ENCODE data around the gene PARP16. TPM values are rescaled to one million over a fixed set of nuclear protein-coding genes. Genes with fewer than 3 reads are reported as not detected.

The PARP16 gene
- total RNA-seq, 3 donors from 2014 or later = 10.5 to 14.1 (median 10.9) TPM

GRCh38 chr15:65327651-65328393, 41.1 kb upstream of the PARP16 start:
- Mint-ChIP-seq H3K4me1 (ENCODE audit: low read depth) (no peaks in the 10 kb centered on the region), H3K9me3 (no peaks in the 10 kb centered on the region), H3K36me3 (ENCODE audit: insufficient read depth) (no peaks in the 10 kb centered on the region), H3K4me3 (no peak overlapping the region), H3K27me3 (ENCODE audit: low read depth) (peaks cover 3% of the 10 kb centered on the region)
- DNase-seq (no peak), ATAC-seq (no peak)

GRCh38 chr15:65326818-65327217, 40.1 kb upstream of the PARP16 start:
- no peaks in the 10 kb centered on the region for H3K4me1 Mint-ChIP-seq (ENCODE audit: low read depth)
- ATAC-seq = no peak
- no peaks in the 10 kb centered on the region for H3K9me3 Mint-ChIP-seq
- no peak overlapping the region for H3K4me3 Mint-ChIP-seq
- DNase-seq = no peak
- H3K36me3 Mint-ChIP-seq (ENCODE audit: insufficient read depth) = no peaks in the 10 kb centered on the region
- peaks cover 2% of the 10 kb centered on the region for H3K27me3 Mint-ChIP-seq (ENCODE audit: low read depth)

GRCh38 chr15:65326117-65326526, 39.4 kb upstream of the PARP16 start:
- no peaks in the 10 kb centered on the region for H3K36me3 Mint-ChIP-seq (ENCODE audit: insufficient read depth)
- ATAC-seq (no peak), DNase-seq (no peak)
- no peak overlapping the region for H3K4me3 Mint-ChIP-seq
- H3K4me1 Mint-ChIP-seq (ENCODE audit: low read depth) = no peaks in the 10 kb centered on the region
- peaks cover 2% of the 10 kb centered on the region for H3K27me3 Mint-ChIP-seq (ENCODE audit: low read depth)
- H3K9me3 Mint-ChIP-seq = no peaks in the 10 kb centered on the region

GRCh38 chr15:65323071-65323511, 36.4 kb upstream of the PARP16 start:
- Mint-ChIP-seq H3K4me3 (no peak overlapping the region), H3K9me3 (no peaks in the 10 kb centered on the region), H3K4me1 (ENCODE audit: low read depth) (no peaks in the 10 kb centered on the region)

GRCh38 chr15:65318870-65319356, 32.2 kb upstream of the PARP16 start:
- H3K36me3 Mint-ChIP-seq (ENCODE audit: insufficient read depth) = no peaks in the 10 kb centered on the region
- H3K4me1 Mint-ChIP-seq (ENCODE audit: low read depth) = no peaks in the 10 kb centered on the region
- H3K9me3 Mint-ChIP-seq = no peaks in the 10 kb centered on the region
- ATAC-seq (peak; percentile 99), DNase-seq (peak; percentile 72)
- no peak overlapping the region for H3K4me3 Mint-ChIP-seq
- H3K27me3 Mint-ChIP-seq (ENCODE audit: low read depth) = peaks cover 8% of the 10 kb centered on the region

More at GRCh38 chr15:65323071-65323511, 36.4 kb upstream of the PARP16 start:
- DNase-seq (no peak), ATAC-seq (no peak)
- Mint-ChIP-seq H3K27me3 (ENCODE audit: low read depth) (peaks cover 4% of the 10 kb centered on the region), H3K36me3 (ENCODE audit: insufficient read depth) (no peaks in the 10 kb centered on the region)

- DNase-seq (no peak), ATAC-seq (no peak)
- H3K9me3 Mint-ChIP-seq = no peaks in the 10 kb centered on the region
- peaks cover 10% of the 10 kb centered on the region for H3K27me3 Mint-ChIP-seq (ENCODE audit: low read depth)
- H3K36me3 Mint-ChIP-seq (ENCODE audit: insufficient read depth) = no peaks in the 10 kb centered on the region
- no peaks in the 10 kb centered on the region for H3K4me1 Mint-ChIP-seq (ENCODE audit: low read depth)
- H3K4me3 Mint-ChIP-seq = no peak overlapping the region
Observed at GRCh38 chr15:65312400-65312916, 25.8 kb upstream of the PARP16 start.

- Mint-ChIP-seq H3K27me3 (ENCODE audit: low read depth) (peaks cover 10% of the 10 kb centered on the region), H3K4me3 (no peak overlapping the region)
- no peak for ATAC-seq
Observed at GRCh38 chr15:65311760-65312159, 25.1 kb upstream of the PARP16 start.

GRCh38 chr15:65310431-65311137, 23.9 kb upstream of the PARP16 start:
- Mint-ChIP-seq H3K27me3 (ENCODE audit: low read depth) (peaks cover 10% of the 10 kb centered on the region), H3K36me3 (ENCODE audit: insufficient read depth) (no peaks in the 10 kb centered on the region), H3K4me3 (no peak overlapping the region), H3K9me3 (no peaks in the 10 kb centered on the region), H3K4me1 (ENCODE audit: low read depth) (peaks cover 4% of the 10 kb centered on the region)
- ATAC-seq (no peak), DNase-seq (no peak)

More at GRCh38 chr15:65311760-65312159, 25.1 kb upstream of the PARP16 start:
- no peak for DNase-seq
- Mint-ChIP-seq H3K9me3 (no peaks in the 10 kb centered on the region), H3K36me3 (ENCODE audit: insufficient read depth) (no peaks in the 10 kb centered on the region), H3K4me1 (ENCODE audit: low read depth) (no peaks in the 10 kb centered on the region)

GRCh38 chr15:65309882-65310418, 23.3 kb upstream of the PARP16 start:
- no peak overlapping the region for H3K4me3 Mint-ChIP-seq
- H3K36me3 Mint-ChIP-seq (ENCODE audit: insufficient read depth) = no peaks in the 10 kb centered on the region
- no peaks in the 10 kb centered on the region for H3K9me3 Mint-ChIP-seq
- DNase-seq (no peak), ATAC-seq (no peak)
- peaks cover 6% of the 10 kb centered on the region for H3K27me3 Mint-ChIP-seq (ENCODE audit: low read depth)
- H3K4me1 Mint-ChIP-seq (ENCODE audit: low read depth) = peaks cover 7% of the 10 kb centered on the region

- Mint-ChIP-seq H3K4me3 (no peak overlapping the region), H3K27me3 (ENCODE audit: low read depth) (peaks cover 6% of the 10 kb centered on the region), H3K36me3 (ENCODE audit: insufficient read depth) (no peaks in the 10 kb centered on the region), H3K4me1 (ENCODE audit: low read depth) (peaks cover 13% of the 10 kb centered on the region), H3K9me3 (no peaks in the 10 kb centered on the region)
- ATAC-seq (no peak), DNase-seq (no peak)
Observed at GRCh38 chr15:65307978-65308377, 21.3 kb upstream of the PARP16 start.

- Mint-ChIP-seq H3K4me1 (ENCODE audit: low read depth) (peaks cover 13% of the 10 kb centered on the region), H3K36me3 (ENCODE audit: insufficient read depth) (no peaks in the 10 kb centered on the region), H3K4me3 (no peak overlapping the region), H3K9me3 (no peaks in the 10 kb centered on the region), H3K27me3 (ENCODE audit: low read depth) (no peaks in the 10 kb centered on the region)
- DNase-seq (no peak), ATAC-seq (no peak)
Observed at GRCh38 chr15:65306551-65306950, 19.9 kb upstream of the PARP16 start.

GRCh38 chr15:65305776-65306175, 19.1 kb upstream of the PARP16 start:
- Mint-ChIP-seq H3K4me3 (no peak overlapping the region), H3K9me3 (no peaks in the 10 kb centered on the region), H3K27me3 (ENCODE audit: low read depth) (no peaks in the 10 kb centered on the region), H3K4me1 (ENCODE audit: low read depth) (peaks cover 13% of the 10 kb centered on the region), H3K36me3 (ENCODE audit: insufficient read depth) (no peaks in the 10 kb centered on the region)
- DNase-seq (no peak), ATAC-seq (no peak)

- Mint-ChIP-seq H3K27me3 (ENCODE audit: low read depth) (no peaks in the 10 kb centered on the region), H3K4me1 (ENCODE audit: low read depth) (peaks cover 18% of the 10 kb centered on the region), H3K4me3 (peak overlapping the region; percentile 92), H3K9me3 (no peaks in the 10 kb centered on the region), H3K36me3 (ENCODE audit: insufficient read depth) (no peaks in the 10 kb centered on the region)
- DNase-seq (no peak), ATAC-seq (no peak)
Observed at GRCh38 chr15:65305150-65305758, 18.6 kb upstream of the PARP16 start.
